SK-N-MC (cell line): ENCODE results near the gene C17orf50.

Experiments
- EZH2 ChIP-seq: fragments of 200-600 bp; sonication (generic); IDR thresholded peaks from one replicate; pipeline ENCODE4 v1.6.1; 2017; ENCODE audit warnings: antibody characterized with exemption
- POLR2AphosphoS5 ChIP-seq: IDR thresholded peaks from 2 replicates; pipeline ENCODE4 v1.6.1; 2012; ENCODE audit warnings: mild to moderate bottlenecking, low read depth, low read length, borderline replicate concordance

DNA sequence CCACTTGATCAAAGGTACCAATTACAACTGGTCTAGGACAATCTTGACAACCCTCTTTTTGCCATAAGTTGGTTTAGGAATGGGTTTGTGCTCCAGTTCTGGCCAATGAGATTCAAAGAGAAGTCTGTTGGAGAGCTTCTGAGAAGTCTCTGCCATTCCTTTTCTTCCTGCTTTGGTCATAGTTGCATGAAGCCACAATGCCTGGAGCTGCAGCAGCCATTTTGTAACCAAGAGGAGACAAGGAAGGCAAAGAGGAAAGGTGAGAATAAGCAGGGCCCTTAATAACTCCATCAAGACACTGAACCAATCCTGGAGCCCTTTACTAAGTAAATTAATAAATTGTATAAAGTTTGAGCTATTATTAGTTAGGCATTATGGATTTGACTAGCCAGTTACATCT is 3.4 kb upstream of the C17orf50 start:
- TF ChIP-seq EZH2 (no peak), POLR2AphosphoS5 (no peak)
